Ishikawa (cell line): ENCODE data around the gene IGFALS.

ENCODE experiments used
- FOXM1 ChIP-seq: IDR thresholded peaks from 2 replicates; pipeline ENCODE4 v1.6.1; 2012; ENCODE audit warnings: low read depth, borderline replicate concordance
- TEAD4 ChIP-seq: IDR thresholded peaks from 2 replicates; pipeline ENCODE4 v1.6.1; 2012

- TF ChIP-seq FOXM1 (no peak), TEAD4 (no peak)
Measured at GRCh38 chr16:1830213-1830612, 36.7 kb upstream of the IGFALS start.
